ENCODE measurements around the gene HAUS7. TPM values are rescaled to one million over a fixed set of nuclear protein-coding genes. Genes with fewer than 3 reads are reported as not detected.
A peak's percentile ranks its signal among the peaks of the same experiment; 100 is the strongest.

The HAUS7 gene
- total RNA-seq: 8.3 TPM

GRCh38 chrX:153470411-153471363 is at the start of gene HAUS7:
TSS of gene HAUS7 (minus strand) at chrX:153470576. CDS start at chrX:153470557, 19 bp downstream.
- peak; percentile 91 for DNase-seq

GRCh38 chrX:153519569-153520286 is 49.4 kb upstream of the HAUS7 start:
- no peak for DNase-seq

DNA sequence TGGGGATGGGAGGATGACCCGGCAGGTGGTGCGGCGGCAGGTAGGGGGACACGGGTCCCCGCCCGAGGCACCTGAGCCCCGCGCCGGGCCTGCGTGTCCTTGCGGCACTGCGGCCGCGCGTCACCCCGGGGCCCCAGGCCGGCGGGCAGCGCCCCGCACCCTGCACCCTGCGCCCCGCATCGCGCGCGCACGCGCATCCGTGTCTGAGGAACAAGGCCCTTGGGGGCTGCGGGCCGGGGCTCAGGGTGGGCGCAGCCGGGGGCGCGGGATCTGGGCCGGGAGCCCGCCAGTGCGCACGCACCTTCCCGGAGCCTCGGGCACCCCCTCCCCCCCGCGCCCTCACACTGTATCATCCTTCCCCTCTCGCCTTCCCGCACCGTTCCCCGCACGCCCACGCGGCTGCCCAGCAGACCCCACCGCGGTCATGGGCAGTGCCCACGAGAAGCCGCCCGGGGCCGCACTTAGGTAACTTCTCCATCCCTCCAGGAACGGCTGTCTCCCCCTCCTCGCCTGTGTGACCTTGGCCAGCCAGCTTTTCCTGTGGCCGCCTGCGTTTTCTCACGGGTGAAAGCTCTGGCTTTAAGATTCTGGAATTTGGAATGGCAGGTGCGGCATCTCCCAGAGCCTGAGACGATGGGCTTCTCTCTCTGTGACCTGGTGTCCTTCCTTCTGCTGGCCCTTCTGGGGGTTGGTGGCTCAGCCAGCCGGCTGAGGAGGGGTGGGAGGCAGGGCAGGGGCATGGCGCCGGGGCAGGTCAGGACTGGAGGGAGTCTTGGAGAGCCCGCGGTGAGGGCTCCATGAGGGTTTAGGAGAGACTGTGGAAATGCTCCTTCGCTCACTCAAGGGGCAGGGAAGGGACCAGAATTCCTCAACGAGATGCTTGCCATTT is 47.8 kb upstream of the HAUS7 start:
- DNase-seq: no peak

DNA sequence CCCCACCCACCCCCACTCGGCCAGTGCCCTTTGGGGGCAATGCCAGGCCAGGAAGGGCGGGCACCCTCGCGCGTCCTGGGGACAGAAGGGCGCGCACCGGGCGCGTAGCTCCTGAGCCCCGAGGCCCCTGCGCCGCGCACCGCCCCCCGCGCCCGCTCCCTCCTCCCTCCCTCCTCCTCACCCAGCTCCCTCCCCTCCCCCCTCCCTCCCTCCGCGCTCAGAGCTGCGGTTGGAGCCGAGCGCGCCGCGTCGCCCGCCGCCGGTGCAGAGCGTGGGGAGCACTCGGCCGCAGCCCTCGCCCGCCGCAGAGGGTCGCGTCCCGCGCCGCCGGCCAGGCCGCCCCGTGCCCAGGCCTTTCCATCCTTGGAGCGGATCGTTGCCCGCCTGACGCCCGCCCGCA is 47.0 kb upstream of the HAUS7 start, which contains the start of gene ATP2B3:
TSS of gene ATP2B3 (plus strand) at position 220 of the 400 bp plus-strand sequence. CDS start 18,606 bp downstream, outside the sequence.
- DNase-seq: no peak

- no peak for DNase-seq
These were observed 45.7 kb upstream of the HAUS7 start for GRCh38 chrX:153516073-153516472.

- no peak for DNase-seq
These were observed 45.1 kb upstream of the HAUS7 start for GRCh38 chrX:153515435-153515834.

GRCh38 chrX:153514259-153514658 is 43.9 kb upstream of the HAUS7 start:
- DNase-seq: no peak

GRCh38 chrX:153513265-153513664 is 42.9 kb upstream of the HAUS7 start:
- DNase-seq: no peak

DNA sequence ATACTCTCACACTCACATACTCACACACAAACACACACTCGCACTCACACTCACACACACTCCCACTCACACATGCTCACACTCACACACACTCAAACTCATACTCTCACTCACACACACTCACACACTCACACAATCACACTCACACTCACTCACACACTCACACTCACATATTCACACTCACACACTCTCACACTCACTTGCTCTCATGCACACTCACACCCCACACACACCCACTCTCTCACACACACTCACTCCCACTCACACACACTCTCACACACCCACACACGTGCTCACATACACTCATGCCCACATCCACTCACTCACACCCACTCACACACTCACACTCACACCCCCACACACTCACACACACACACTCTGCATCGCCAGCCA is 42.1 kb upstream of the HAUS7 start:
- no peak for DNase-seq

DNA sequence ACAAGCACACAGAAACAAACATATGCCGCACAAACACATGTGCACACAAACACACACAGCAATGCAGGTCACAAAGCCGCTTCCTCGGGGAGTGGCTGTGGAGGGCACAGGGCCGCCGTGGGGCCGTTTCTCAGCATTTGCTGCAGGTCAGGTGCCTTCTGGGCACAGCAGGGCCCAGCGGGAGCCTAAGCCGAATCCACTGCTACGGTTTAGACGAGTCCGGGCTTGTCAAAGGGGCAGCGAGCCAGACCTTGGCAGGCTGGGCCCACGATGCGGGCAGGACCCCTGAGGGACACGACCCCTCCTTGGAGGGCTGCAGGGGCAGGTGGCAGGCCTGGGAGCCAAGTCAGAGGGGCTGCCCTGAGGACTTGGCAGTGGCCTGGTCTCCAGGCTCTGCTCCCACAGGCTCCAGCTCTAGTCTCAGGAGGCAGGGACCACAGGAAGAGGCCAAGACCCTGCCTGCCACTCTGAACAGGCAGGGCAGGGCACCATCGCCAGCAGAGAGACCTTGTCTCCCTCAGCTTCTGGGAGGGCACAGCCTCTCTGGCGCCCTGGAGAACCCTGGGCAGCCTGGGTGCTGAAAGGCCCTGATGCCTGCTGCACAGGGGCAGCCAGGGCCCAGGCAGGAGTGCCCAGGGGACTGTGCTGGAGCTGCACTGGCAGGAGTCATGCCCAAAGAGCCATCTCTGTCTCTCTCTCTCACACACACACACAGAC is 41.6 kb upstream of the HAUS7 start:
- no peak for DNase-seq

DNA sequence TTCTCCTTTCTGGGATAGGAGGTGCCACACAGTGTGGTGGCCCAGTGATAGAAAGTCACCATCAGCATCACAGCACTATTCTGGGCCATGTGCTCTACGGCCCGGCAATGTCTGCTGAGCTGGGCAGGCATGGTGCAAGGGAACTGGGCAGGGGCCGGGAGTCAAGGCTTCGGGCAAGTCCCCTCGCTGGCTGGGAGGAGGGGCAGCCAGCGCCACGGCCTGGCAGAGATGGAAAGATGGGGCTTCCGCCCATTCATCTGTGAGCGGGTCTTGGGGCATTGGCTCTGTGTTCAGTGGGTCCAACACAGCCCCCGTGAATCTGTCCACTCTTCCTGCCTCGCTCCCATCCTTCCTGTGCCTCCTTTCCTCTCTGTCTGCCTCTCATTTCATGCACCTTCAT is 40.0 kb upstream of the HAUS7 start:
- DNase-seq: no peak

- DNase-seq: no peak
These were observed 39.2 kb upstream of the HAUS7 start for GRCh38 chrX:153509592-153509991.

DNA sequence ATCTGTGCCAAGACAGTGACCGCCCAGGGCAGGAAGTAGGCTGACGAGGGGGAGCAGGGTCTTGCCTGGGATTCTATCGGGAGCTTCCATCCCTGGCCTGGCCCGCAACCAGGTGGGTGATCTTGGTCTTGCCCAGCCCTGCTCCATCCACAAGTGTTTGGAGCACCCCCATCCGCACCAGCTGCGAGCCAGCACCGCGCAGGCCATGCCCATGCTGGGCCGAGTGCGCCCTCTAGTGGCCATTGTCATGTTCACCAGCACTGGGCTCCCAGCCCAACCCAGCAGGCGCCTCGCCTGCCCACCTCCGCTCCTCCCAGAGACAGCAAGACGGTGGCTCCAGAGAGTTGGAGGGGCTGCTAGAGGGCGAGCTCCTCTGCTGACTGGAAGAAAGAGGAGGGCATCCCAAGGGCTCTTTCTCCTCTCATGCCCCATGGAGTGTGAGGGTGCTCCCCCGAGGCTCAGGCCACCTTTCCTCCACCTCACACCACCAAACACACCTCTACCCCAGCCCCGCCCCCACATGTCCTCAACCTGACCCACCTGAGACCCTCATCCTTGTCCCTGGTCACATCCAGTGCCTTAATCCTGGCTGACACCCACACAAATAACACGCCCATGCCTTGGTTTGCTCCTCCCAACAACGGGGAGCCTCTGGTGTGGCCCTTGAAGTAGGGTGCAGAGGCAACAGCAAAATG is 37.3 kb upstream of the HAUS7 start:
- peak; percentile 61 for DNase-seq

DNA sequence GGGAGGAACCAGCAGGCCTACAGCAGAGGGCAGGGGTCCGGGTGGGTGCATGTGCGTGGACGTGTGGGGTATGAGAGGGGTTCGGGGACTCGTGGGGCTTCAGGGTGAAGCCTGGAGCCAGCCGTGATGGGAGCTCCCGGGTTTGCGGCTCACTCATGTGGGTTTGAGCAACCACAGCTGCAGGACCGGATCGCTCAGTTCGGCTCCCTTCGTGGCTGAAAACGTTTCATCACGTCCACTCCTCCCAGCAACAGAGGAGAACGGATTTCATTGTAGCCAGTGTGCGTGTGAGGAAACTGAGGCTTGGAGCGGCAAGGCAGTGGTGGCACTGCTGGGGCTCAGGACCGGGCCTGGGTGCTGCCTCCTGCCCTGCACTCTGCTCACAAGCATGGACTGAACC is 35.0 kb upstream of the HAUS7 start:
- no peak for DNase-seq

DNA sequence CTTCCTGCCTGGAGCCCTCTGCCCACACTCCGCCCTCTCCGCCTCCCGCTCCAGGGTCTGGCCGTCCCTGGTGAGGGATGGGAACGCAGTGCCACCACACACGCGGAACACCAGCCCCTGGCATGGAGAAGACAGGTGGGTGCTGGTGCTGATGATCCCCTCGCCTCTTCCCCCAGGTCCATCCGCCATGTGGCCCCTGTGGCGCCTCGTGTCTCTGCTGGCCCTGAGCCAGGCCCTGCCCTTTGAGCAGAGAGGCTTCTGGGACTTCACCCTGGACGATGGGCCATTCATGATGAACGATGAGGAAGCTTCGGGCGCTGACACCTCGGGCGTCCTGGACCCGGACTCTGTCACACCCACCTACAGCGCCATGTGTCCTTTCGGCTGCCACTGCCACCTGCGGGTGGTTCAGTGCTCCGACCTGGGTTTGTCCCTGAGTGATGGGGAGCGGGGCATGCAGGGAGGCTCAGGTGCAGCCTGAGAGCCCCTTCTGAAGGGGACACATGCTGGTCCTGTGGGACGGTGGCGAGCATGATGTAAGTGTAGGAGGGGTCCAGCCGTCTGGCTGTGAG is 34.2 kb upstream of the HAUS7 start:
- no peak for DNase-seq

DNA sequence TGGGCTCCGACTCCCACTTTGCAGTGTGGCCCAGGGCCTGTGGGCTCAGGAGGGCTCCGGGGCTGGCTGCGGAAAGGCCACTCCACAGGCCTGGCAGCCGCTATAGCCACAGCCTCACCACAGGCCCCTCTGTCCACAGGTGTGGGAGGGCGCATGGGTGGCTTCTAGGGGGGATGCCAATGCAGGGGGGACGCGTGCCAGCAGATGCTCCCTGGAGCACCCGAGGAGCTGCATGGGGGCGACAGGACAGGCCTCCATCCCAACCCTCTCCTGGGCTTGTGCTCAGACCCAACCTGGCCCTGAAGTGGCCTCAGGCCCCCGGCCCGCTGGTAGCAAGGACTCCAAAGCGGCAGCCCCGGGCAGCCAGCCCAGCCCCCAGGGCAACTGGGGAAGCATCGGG is 32.4 kb upstream of the HAUS7 start:
- no peak for DNase-seq

DNA sequence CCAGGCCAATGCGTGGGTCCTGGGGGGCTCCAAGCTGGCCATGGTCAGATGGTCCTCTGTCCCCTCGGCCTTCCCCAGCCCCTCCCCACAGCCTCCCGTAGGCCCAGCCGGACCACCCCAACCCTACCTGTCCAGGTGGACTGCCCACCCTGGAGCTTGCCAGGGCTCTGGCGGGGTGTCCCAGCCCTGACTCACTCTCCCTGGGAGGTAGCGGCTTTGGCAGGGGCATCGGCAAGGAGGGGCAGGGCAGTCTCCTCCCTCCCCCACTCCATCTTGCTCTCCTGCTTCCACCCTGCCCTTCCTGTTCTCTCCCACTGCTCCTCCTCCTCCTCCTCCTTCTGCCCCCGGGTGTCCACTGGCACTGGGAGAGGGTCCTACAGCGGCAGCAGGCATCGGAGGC is 31.8 kb upstream of the HAUS7 start:
- no peak for DNase-seq

- DNase-seq: no peak
These were observed 31.2 kb upstream of the HAUS7 start for GRCh38 chrX:153501530-153501929.

DNA sequence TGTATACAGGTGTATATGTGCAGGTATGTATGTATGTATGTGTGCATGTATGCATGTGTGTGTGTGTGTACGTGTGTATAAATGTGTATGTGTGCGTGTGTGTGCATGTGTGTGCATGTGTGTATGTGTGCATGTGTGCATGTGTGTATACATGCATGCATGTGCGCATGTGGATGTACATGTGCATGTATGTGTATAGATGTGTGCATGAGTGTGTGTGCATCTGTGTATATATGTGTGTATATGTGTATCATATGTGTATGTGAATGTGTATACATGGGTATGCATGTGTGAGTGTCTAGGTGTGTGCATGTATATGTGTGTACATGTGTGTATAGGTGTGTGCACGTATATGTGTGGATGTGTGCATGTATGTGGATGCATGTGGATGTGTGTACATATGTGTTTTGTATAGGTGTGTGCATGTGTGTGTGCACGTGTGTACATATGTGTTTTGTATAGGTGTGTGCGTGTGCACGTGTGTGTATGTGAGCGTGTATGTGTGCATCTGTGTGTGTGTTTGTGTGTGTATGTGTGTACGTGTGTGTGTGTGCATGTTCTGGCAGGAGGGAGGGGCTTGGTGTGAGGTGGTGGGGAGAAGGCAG is 30.4 kb upstream of the HAUS7 start:
- DNase-seq: no peak

- peak; percentile 28 for DNase-seq
These were observed 29.5 kb upstream of the HAUS7 start for GRCh38 chrX:153499876-153500275.
